Astrocyte (in vitro differentiated cells and primary cell): Measurements from ENCODE around the gene HOXA4. TPM values are rescaled to one million over a fixed set of nuclear protein-coding genes. Genes with fewer than 3 reads are reported as not detected.

Experiments
- DNase-seq: peaks from one replicate; pipeline ENCODE4 v3.0.0-alpha.2; 2010; ENCODE audit warnings: low read depth
- FAIRE-seq: peaks from 2 replicates; lab custom pipeline; 2011; peaks lifted over from hg19 to GRCh38; lab: Jason Lieb, UNC
- H2AFZ ChIP-seq: 2 replicates; pipeline ENCODE4 v1.6.0; 2012; ENCODE audit warnings: low read depth, low read length, inconsistent platforms
- H3K27ac ChIP-seq: 2 replicates; pipeline ENCODE4 v1.5.1; 2011; ENCODE audit warnings: low read depth, low read length, inconsistent platforms
- H3K27me3 ChIP-seq: 2 replicates; pipeline ENCODE4 v1.6.0; 2011; ENCODE audit warnings: low read length, inconsistent platforms; ENCODE audit not compliant: insufficient read depth
- H3K36me3 ChIP-seq: 2 replicates; pipeline ENCODE4 v1.5.1; 2011; ENCODE audit warnings: low read length, inconsistent platforms; ENCODE audit not compliant: insufficient read depth
- H3K4me1 ChIP-seq: 2 replicates; pipeline ENCODE4 v1.5.1; 2011; ENCODE audit warnings: low read length, inconsistent platforms; ENCODE audit not compliant: insufficient read depth
- H3K4me2 ChIP-seq: 2 replicates; pipeline ENCODE4 v1.6.0; 2012; ENCODE audit warnings: low read length, inconsistent platforms
- H3K4me3 ChIP-seq: 2 replicates; pipeline ENCODE4 v1.5.1; 2011; ENCODE audit warnings: low read depth, mild to moderate bottlenecking, low read length, inconsistent platforms; ENCODE audit not compliant: insufficient read depth
- H3K79me2 ChIP-seq: 2 replicates; pipeline ENCODE4 v1.6.0; 2012; ENCODE audit warnings: mild to moderate bottlenecking, low read length, inconsistent platforms; ENCODE audit not compliant: insufficient read depth
- H3K9ac ChIP-seq: 2 replicates; pipeline ENCODE4 v1.6.0; 2012; ENCODE audit warnings: mild to moderate bottlenecking, low read length, inconsistent platforms
- H3K9me3 ChIP-seq: 2 replicates; pipeline ENCODE4 v1.5.1; 2012; ENCODE audit warnings: low read depth, mild to moderate bottlenecking, low read length, inconsistent platforms; ENCODE audit not compliant: insufficient read depth
- H4K20me1 ChIP-seq: 2 replicates; pipeline ENCODE4 v1.6.0; 2012; ENCODE audit warnings: low read length, inconsistent platforms; ENCODE audit not compliant: insufficient read depth
- H3K27ac Mint-ChIP-seq: one replicate; pipeline ENCODE4 v1.8.0; 2021; ENCODE audit warnings: mild to moderate bottlenecking, mixed read lengths; ENCODE audit not compliant: unreplicated experiment
- H3K27me3 Mint-ChIP-seq: one replicate; pipeline ENCODE4 v1.8.0; 2021; ENCODE audit warnings: low read depth, mixed read lengths; ENCODE audit not compliant: unreplicated experiment
- H3K36me3 Mint-ChIP-seq: one replicate; pipeline ENCODE4 v1.8.0; 2021; ENCODE audit warnings: low read depth, mixed read lengths; ENCODE audit not compliant: unreplicated experiment
- H3K4me1 Mint-ChIP-seq: one replicate; pipeline ENCODE4 v1.8.0; 2021; ENCODE audit warnings: low read depth, mixed read lengths; ENCODE audit not compliant: unreplicated experiment
- H3K4me3 Mint-ChIP-seq: one replicate; pipeline ENCODE4 v1.8.0; 2021; ENCODE audit warnings: mild to moderate bottlenecking, moderate library complexity, mixed read lengths; ENCODE audit not compliant: unreplicated experiment
- H3K9me3 Mint-ChIP-seq: one replicate; pipeline ENCODE4 v1.8.0; 2021; ENCODE audit warnings: mild to moderate bottlenecking, mixed read lengths; ENCODE audit not compliant: unreplicated experiment
- CTCF ChIP-seq: IDR thresholded peaks from 2 replicates; pipeline ENCODE4 v1.5.1; 2011; ENCODE audit warnings: low read depth, mild to moderate bottlenecking, inconsistent platforms, low read length, moderate library complexity; ENCODE audit not compliant: insufficient read depth
- EZH2 ChIP-seq: IDR thresholded peaks from 2 replicates; pipeline ENCODE4 v1.6.1; 2012; ENCODE audit warnings: mild to moderate bottlenecking, low read length, inconsistent platforms; ENCODE audit not compliant: insufficient read depth
- total RNA-seq: library from RNA; stranded (reverse); gene quantifications from 2 replicates; pipeline ENCODE4 v1.2.1, GENCODE V29; 2021

Gene HOXA4
- total RNA-seq, 1 donor from 2014 or later = not detected

GRCh38 chr7:27146491-27147198 is 16.1 kb upstream of the HOXA4 start:
- Histone ChIP-seq H3K27me3 (peaks cover 94% of the 10 kb centered on the region), H3K79me2 (no peaks in the 10 kb centered on the region), H3K4me2 (no peak overlapping the region), H2AFZ (no peak overlapping the region), H3K4me3 (no peak overlapping the region), H4K20me1 (peaks cover 2% of the 10 kb centered on the region), H3K9me3 (peaks cover 18% of the 10 kb centered on the region), H3K4me1 (peaks cover 5% of the 10 kb centered on the region), H3K9ac (no peak overlapping the region), H3K36me3 (no peaks in the 10 kb centered on the region), H3K27ac (no peak overlapping the region)
- Mint-ChIP-seq H3K9me3 (peaks cover 56% of the 10 kb centered on the region), H3K27ac (no peak overlapping the region), H3K27me3 (peaks cover 86% of the 10 kb centered on the region), H3K4me1 (no peaks in the 10 kb centered on the region), H3K4me3 (no peak overlapping the region), H3K36me3 (peaks cover under 1% of the 10 kb centered on the region)
- no peak for TF ChIP-seq CTCF
- no peak for TF ChIP-seq EZH2
- FAIRE-seq (no peak), DNase-seq (no peak)

DNA sequence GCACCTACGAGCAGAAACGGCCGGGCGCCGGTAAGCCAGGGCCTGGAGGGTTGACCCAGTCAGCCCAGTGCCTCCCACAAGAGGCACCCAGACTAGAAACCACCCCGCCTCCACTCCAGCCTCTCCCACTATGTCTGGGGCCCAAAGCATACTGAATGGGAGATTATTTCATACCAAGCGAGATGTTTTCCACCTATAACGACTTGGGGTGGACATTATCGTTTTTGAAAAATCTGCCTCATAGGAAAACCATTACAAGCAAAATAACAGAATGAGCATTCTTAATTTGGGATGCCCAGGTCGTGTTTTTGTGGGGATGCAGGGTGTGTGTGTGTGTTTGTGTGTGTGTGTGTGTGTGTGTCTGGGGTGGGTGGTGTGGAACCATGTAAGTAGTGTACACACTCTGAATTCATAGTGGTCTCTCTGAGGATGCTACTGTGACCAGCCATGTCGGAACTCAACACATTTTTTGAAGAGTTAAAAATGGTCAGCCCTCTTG is 15.4 kb upstream of the HOXA4 start:
- no peak overlapping the region for H3K4me3 ChIP-seq
- no peaks in the 10 kb centered on the region for H3K79me2 ChIP-seq

More for the DNA sequence above, 15.4 kb upstream of the HOXA4 start:
- H3K36me3 Mint-ChIP-seq = peaks cover 3% of the 10 kb centered on the region
- H2AFZ ChIP-seq = no peak overlapping the region
- no peak overlapping the region for H3K4me2 ChIP-seq
- H3K27me3 ChIP-seq = peaks cover 94% of the 10 kb centered on the region
- H3K27me3 Mint-ChIP-seq = peaks cover 86% of the 10 kb centered on the region
- H3K36me3 ChIP-seq = no peaks in the 10 kb centered on the region
- peaks cover 55% of the 10 kb centered on the region for H3K9me3 Mint-ChIP-seq
- H3K4me3 Mint-ChIP-seq = no peak overlapping the region
- no peak overlapping the region for H3K9ac ChIP-seq
- TF ChIP-seq EZH2 (no peak), CTCF (no peak)
- H3K27ac ChIP-seq = no peak overlapping the region
- peaks cover 2% of the 10 kb centered on the region for H4K20me1 ChIP-seq
- FAIRE-seq (no peak), DNase-seq (no peak)
- no peak overlapping the region for H3K27ac Mint-ChIP-seq
- peaks cover 18% of the 10 kb centered on the region for H3K9me3 ChIP-seq
- no peaks in the 10 kb centered on the region for H3K4me1 Mint-ChIP-seq
- H3K4me1 ChIP-seq = peaks cover 1% of the 10 kb centered on the region
